ENCODE data around the gene FOXP1. TPM values are rescaled to one million over a fixed set of nuclear protein-coding genes. Genes with fewer than 3 reads are reported as not detected.
A peak's percentile ranks its signal among the peaks of the same experiment; 100 is the strongest.

Gene FOXP1
- total RNA-seq, 4 donors from 2014 or later: 49.8 to 157 (median 71.9) TPM

GRCh38 chr3:71511037-71511436 lies 72.5 kb downstream of the FOXP1 start:
- no peak for DNase-seq (ENCODE audit: low spot score in 2 of 2)
- 80% methylated on average over 3 of the region's 3 CpGs for WGBS
- Histone ChIP-seq H3K9me3 (no peaks in the 10 kb centered on the region), H3K4me3 (no peak overlapping the region), H3K36me3 (no peaks in the 10 kb centered on the region), H3K27me3 (no peaks in the 10 kb centered on the region), H3K27ac (no peak overlapping the region), H3K4me1 (no peaks in the 10 kb centered on the region)
- no peak for TF ChIP-seq EP300 (IDR thresholded peaks at IDR 0.05)
- no peak for TF ChIP-seq CTCF (IDR thresholded peaks at IDR 0.05)
- no peak for TF ChIP-seq POLR2A (IDR thresholded peaks at IDR 0.05)
- no peak for TF ChIP-seq POLR2AphosphoS5 (IDR thresholded peaks at IDR 0.05)

- no peak overlapping the region for H3K4me3 ChIP-seq
- WGBS: 72% methylated on average over 3 of the region's 3 CpGs
- H3K27me3 ChIP-seq: no peaks in the 10 kb centered on the region
- H3K36me3 ChIP-seq: no peaks in the 10 kb centered on the region
- no peak for DNase-seq (ENCODE audit: low spot score in 2 of 2)
- H3K9me3 ChIP-seq: no peaks in the 10 kb centered on the region
- no peaks in the 10 kb centered on the region for H3K4me1 ChIP-seq
- no peak overlapping the region for H3K27ac ChIP-seq
- TF ChIP-seq POLR2AphosphoS5 (IDR thresholded peaks at IDR 0.05): no peak
- TF ChIP-seq POLR2A (IDR thresholded peaks at IDR 0.05): no peak
- no peak for TF ChIP-seq CTCF (IDR thresholded peaks at IDR 0.05)
- TF ChIP-seq EP300 (IDR thresholded peaks at IDR 0.05): no peak
Observed at GRCh38 chr3:71510510-71510909, 73.0 kb downstream of the FOXP1 start.

- Histone ChIP-seq H3K27ac (no peak overlapping the region), H3K36me3 (no peaks in the 10 kb centered on the region), H3K9me3 (no peaks in the 10 kb centered on the region), H3K27me3 (no peaks in the 10 kb centered on the region), H3K4me3 (no peak overlapping the region), H3K4me1 (peaks cover 4% of the 10 kb centered on the region)
- DNase-seq (ENCODE audit: low spot score in 2 of 2): no peak
- TF ChIP-seq POLR2A (IDR thresholded peaks at IDR 0.05) (no peak), POLR2AphosphoS5 (IDR thresholded peaks at IDR 0.05) (no peak), EP300 (IDR thresholded peaks at IDR 0.05) (no peak), CTCF (IDR thresholded peaks at IDR 0.05) (no peak)
- 93% methylated on average over 3 of the region's 3 CpGs for WGBS
Observed at GRCh38 chr3:71509066-71509465, 74.5 kb downstream of the FOXP1 start.

GRCh38 chr3:71505767-71506350 lies 77.7 kb downstream of the FOXP1 start:
- peaks cover 6% of the 10 kb centered on the region for H3K4me1 ChIP-seq
- no peak overlapping the region for H3K27ac ChIP-seq
- H3K9me3 ChIP-seq: no peaks in the 10 kb centered on the region
- H3K36me3 ChIP-seq: no peaks in the 10 kb centered on the region
- H3K4me3 ChIP-seq: no peak overlapping the region
- DNase-seq (ENCODE audit: low spot score in 2 of 2): no peak
- 87% methylated on average over 10 of the region's 10 CpGs for WGBS
- H3K27me3 ChIP-seq: no peaks in the 10 kb centered on the region
- TF ChIP-seq CTCF (IDR thresholded peaks at IDR 0.05): no peak
- no peak for TF ChIP-seq POLR2AphosphoS5 (IDR thresholded peaks at IDR 0.05)

- Histone ChIP-seq H3K36me3 (no peaks in the 10 kb centered on the region), H3K9me3 (no peaks in the 10 kb centered on the region), H3K4me3 (no peak overlapping the region), H3K4me1 (peaks cover 6% of the 10 kb centered on the region), H3K27ac (peak overlapping the region; percentile 10), H3K27me3 (no peaks in the 10 kb centered on the region)
- TF ChIP-seq CTCF (IDR thresholded peaks at IDR 0.05): no peak
- no peak for TF ChIP-seq POLR2AphosphoS5 (IDR thresholded peaks at IDR 0.05)
- TF ChIP-seq POLR2A (IDR thresholded peaks at IDR 0.05): no peak
- no peak for TF ChIP-seq EP300 (IDR thresholded peaks at IDR 0.05)
- DNase-seq (ENCODE audit: low spot score in 2 of 2): no peak
- WGBS: 78% methylated on average over 15 of the region's 15 CpGs
Observed at GRCh38 chr3:71504250-71505036, 79.1 kb downstream of the FOXP1 start.
